Hematopoietic multipotent progenitor cell treated with erythropoietin and hydrocortisone succinate and interleukin-3 and kit ligand, for 4 days (in vitro differentiated cells): ENCODE data around the gene C6orf89.

Source experiments
- DNase-seq: peaks from one replicate; pipeline ENCODE4 v3.0.0-alpha.2; 2015

C6orf89 gene, protein sequence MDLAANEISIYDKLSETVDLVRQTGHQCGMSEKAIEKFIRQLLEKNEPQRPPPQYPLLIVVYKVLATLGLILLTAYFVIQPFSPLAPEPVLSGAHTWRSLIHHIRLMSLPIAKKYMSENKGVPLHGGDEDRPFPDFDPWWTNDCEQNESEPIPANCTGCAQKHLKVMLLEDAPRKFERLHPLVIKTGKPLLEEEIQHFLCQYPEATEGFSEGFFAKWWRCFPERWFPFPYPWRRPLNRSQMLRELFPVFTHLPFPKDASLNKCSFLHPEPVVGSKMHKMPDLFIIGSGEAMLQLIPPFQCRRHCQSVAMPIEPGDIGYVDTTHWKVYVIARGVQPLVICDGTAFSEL

DNA sequence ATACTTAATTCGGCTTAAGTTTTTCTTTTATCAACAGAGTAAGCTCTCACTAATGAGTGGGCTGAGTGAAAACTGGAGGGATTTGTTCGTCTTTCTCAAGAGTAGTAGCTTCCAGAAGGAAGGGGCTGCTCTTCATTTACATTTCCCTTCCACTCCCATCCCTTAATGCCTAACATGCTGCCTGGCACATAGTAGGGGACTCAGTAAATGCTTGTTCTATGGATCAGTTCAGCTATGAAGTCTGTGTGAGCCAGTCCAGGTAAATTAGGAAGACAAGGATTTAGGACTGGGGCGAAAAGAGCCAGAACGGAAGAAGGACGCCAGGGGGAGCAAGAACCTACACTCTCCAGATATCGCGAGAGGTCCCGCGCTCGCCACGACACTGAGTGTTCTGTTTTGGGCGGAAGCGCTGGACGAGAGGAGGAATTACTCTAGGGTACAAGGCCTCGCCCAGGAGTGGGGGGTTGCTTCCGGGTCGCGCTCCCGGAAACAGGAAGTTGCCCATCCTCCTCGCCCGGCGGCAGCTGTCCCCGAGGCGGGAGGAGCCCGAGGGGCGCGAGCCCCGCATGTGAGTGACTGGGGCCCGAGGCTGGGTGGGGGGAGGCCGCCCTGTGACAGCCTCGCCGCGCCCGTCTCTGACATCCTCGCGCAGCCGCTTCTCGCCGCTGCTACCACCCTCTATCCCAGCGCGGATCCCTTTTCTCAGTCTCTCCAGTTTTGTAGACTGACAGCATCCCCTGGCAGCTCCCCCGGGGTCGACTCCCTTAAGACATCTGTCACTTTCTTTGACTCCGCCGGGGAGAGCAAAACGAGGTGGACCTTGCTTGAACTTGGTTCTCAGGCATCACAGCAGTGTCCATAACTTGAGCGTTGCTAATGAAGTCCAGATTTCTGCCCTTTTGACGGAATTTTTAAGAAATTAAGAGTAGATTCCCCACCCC, at the start of gene C6orf89:
TSS of gene C6orf89 (plus strand) at position 492 of the 941 bp plus-strand sequence. CDS start 13,493 bp downstream, outside the sequence.
- peak; percentile 100 for DNase-seq

DNA sequence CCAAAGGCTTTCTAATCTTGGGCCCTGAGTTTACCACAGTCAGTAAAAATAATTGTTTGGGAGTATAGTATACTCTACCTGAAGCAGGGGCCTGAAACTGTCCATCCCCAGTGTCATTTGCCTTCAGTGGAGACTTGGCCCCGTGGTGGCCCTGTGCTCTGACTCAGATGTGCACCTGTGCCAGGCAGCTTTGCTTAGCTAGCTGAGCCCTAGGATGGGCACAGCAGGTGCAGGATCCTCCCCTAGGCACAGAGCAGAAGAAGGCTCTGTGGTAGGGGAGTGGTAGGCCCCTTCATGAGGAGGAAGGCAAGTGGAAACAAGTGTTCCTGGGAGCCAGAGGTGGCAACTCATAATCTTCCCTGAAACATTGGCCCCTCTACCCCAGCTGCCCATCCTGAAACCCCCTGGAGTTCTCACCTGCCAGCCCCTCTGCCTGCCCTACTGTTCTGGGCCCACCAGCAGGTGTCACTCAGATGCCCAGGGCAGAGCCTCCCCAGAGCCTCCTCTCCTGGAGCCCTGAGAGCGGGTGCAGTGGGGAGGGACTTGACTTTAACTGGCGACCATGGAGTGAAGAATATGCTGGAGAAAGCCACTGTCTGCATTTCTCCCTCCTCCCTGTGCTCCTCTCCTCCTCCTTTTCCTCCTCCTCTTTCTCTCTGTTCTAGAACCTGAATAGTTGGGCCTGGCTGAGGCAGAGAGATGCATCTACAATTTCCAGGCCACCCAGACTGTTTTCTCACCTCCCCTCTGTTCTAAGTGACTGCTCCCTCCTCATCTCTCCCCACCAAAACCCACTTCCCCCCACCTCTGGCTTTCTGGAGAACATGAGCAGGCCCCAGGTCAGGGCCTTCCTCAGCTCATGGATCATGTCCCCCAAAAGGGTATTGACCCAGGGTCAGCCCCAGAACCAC, 49.4 kb upstream of the C6orf89 start:
- no peak for DNase-seq

DNA sequence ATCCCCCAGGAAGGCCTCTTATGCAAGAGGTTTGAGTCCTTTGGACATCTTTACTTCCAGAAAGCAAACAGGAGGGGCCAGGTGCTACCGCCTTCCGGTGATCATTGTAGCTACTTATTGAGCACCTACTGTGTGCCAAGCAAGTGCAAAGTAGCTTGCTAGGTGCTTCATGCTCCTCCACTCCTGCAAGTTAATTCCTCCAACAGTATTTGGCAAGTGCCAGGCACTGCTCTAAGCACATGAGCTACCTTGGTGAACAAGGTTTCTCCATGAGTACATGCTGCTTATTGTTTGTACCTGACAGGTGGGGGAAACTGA, 48.8 kb upstream of the C6orf89 start:
- no peak for DNase-seq

DNA sequence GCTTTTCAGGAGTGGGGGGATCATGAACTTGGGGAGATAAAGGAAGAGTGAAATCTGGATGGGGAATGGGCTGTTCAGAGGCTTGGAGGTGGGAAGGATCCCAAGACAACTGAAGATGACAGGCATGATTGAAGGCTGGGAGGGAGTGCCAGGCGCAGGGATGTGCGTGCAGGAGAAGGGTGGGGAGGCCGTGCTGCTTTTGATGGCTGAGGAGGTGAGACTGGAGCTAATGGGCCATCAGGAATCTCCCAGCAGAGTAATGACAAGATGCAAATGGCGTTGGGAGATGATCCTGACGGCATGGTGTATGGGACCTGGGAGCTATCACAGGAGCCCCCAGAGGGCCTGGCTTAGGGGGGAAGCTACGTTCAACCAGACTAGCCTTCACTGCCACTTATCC, 48.1 kb upstream of the C6orf89 start:
- DNase-seq = no peak

DNA sequence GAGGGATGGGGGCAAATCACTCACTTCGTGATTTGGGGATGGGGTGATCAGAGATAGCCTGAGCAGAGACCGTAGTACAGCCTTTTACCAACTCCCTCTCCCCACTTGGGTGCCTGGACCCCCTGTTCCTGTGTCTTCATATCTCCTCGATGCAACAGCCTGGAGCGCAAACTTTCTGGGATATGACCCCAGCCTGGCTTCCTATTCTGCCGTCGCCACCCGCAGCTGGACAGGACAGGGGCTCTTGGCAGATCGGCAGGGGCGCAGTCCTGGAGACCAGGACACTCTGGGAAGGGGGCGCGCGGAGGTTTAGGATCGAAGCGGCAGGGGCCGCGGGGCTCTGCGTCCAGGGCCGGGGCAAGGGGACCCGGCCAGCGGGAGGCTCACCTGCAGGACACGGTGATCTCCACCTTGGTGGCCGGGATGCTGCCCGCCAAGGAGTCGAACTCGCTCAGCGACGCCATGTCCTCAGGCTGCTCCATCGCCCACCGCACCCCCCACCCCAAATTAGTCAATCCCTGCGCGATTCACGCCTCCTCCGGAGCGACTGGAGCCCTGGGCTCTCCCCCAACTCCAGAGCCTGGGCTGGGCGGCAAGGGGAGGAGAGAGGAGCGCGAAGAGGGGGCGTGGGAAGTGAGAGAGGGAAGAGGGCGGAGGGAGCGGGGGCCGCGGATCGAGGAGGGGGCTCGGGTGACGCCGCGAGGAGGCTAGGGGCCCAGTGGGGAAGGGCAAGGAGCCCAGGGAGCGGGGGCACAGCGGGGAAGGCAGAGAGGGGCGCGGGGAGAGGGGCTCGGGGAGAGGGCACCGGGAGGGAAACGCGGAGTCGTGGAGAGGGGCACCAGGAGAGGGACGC, 46.6 kb upstream of the C6orf89 start, which contains the start of gene CPNE5:
TSS of gene CPNE5 (minus strand) at position 549 of the 853 bp plus-strand sequence. CDS start at position 482, 67 bp downstream.
- DNase-seq = no peak

DNA sequence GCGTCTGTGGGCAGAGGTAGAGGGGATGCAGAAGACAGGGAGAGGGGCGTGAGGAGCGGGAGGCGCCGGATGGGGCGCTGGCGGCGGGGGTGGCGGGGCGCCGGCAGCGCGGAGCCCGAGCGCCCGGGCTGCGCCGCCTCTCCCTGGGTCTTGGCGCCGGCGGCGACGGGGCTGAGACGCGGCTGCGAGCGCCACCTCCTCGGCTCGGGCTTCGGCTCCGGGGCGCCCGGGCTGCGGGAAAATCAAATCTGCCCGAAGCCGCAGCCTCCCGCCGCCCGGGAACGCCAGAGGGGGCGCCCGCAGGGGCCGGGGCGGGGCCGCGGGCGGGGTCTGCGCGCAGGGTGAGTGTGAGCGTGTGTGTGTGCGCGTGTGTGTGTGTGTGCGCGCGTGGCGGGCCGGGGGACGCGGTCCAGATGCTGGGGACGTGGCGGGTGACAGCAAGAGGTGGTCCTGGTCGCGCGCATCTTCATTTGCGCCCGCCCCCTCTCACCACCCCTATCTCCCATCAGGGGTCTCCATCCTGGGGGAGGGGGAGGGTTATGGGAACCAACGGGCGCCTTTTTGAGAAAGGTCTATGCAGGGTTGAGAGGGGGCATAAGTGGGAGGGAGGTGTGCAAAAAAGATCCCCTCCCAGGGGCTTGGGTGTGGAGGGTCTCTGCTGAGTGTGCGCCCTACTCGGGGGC, 45.9 kb upstream of the C6orf89 start:
- peak; percentile 53 for DNase-seq

DNA sequence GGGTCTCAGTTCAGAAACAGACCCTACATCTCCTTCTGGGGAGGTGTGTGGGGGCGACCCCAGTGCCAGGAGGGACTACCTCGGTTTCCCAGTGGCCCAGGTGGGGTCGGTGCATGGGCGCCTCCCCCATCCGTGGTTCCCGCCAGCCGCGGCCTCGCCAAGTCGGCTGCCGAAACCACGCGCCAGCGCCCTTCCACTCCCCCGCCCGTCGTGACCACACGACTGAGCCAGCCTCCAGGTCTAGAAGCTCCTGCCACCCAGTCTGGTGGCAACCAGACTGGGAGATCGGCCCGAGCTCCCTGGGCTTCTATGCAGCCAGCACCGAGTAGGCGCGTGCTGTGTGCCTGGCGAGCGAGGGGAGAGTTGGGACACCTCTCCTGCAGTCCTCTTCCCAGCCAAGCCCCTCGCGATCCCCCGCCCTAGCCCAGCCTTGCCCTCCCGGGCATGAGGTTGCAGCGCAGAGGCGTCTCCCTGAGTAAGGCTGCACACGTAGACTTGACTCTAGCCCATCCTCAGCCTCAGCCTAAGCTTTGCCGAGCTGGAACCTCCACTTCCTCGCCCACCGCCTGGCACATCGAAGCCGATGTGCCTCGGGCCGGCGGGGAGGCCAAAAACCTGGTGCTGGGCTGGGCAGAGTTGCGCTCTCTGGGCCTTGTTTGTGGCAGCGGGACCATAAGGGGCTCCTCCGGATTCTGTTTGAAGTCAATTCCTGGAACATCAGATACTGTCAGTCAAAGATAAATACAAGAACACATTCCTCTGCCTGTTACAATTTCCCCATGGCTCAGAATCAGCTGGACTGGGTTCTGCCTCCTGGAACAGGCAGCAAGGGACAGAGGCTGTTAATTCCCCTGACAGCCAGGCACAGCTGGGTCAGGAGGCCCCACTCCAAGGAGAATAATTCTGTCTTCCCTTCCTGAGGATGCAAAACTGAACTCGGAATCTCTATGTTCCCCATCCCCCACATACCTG, 45.0 kb upstream of the C6orf89 start:
- DNase-seq = peak; percentile 60

DNA sequence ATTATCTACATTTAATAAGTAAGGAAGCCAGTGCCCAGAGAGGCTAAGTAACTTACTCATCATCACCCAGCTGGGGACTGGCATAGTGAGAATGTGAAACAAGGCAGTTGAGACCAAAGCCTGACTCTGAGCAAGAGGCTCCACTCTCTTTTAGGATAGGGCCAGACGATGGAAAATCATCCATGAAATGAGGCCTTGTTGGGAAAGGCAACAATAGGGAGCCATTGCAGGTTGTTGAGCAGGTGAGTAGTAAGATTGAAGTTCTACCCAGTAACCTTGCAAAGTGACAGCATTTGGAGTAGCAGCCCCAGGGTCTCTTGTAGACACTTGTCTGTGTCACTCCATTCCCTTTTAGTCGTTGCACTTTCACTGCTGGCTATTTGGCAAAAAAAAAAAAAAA, 44.0 kb upstream of the C6orf89 start:
- DNase-seq = no peak

DNA sequence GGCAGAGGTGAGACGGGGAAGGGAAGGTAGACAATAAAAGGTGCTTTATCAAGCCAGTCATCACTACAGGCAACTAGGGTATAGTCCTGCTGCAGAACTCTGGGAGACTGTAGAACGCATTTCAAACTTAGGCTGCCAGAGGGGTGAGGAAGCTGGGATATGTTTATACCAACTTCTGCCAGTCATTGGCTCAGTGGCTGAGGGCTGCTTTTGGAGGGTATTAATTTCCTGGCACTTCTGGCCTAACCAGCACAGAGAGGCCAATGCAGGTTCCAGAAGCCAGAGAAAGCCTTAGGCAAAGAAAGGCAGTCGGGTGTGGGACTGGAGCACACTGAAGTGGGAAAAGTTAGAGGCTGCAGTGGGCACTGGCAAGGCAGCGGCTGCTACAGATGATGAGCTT, 42.6 kb upstream of the C6orf89 start:
- DNase-seq = no peak

DNA sequence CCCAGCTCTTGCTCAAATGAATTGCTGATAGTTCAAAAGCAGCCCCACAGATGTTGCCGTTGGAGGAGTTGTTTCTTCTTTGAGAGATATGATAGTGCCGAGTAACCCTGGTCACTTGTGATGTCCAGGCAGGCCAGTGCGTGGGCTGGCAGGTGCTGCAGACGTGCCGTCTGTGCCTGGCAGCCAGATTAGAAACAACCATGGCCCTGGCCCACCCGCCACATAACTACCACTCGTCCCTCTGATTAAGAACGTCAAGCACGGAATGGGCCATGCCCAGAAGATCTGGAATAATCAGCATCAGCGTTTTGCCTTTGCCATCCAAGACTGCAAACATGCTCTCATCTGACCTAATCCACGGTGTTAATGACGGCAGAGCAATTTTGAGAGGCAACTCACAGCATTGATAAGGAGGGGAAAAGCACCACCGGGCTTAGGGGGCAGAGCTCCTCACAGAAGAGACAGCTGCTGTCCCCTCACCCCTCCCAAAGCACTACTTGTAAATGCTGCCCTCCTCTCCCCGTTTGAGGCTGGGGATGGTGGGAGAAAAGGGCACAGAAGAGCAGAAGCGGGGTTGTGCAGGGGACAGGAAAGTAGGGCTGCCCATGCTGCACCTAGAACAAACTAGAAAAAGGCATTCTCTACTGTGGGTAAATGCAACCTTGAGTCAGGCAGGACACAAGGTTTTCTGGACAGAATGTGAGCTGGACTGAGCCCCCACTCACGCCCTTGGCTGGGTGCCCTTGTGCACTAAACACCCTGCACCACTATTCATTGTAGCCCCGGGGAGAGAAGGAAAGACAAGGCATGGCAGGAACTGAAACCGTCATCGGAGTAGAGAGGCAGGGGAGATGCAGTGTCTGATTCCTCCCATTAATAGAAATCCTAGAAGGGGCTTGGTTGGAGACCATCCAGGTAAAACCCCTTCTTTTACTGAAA, 41.3 kb upstream of the C6orf89 start:
- DNase-seq = no peak

DNA sequence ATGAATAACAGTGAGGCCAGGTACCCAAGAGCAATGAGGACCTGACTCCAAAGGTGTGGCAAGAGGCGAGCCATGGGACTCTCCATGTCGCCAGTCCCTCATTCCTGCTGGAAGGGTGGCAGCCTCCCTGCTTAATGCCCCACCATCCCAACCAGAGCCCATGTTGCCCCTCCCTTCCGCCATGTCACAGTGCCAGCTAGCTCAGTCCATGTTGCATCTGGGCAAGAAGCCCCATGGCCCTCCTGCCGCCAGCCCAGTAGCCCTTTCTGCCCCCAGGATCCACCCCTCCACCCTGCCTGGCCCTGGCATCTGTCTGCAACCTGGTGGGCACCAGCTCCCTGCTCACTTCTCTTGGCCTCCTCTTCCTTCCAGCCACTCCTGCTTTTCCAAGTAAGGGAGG, 40.5 kb upstream of the C6orf89 start:
- no peak for DNase-seq

DNA sequence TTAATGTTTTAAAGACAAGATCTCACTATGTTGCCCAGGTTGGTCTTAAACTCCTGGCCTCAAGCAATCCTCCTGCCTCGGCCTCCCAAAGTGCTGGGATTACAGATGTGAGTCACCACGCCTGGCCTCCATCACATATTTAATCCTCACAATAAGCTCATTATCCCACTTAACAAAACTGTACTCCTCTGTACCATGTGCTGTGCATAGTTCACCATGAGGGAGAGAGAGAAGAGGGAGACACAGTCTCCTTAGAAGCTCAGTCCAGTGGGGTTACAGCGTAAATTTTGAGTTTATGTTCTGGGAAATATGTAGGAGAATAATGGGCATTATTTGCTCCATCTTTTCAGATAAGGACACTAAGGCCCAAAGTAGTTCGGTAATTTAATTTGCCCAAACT, 38.6 kb upstream of the C6orf89 start:
- no peak for DNase-seq

DNA sequence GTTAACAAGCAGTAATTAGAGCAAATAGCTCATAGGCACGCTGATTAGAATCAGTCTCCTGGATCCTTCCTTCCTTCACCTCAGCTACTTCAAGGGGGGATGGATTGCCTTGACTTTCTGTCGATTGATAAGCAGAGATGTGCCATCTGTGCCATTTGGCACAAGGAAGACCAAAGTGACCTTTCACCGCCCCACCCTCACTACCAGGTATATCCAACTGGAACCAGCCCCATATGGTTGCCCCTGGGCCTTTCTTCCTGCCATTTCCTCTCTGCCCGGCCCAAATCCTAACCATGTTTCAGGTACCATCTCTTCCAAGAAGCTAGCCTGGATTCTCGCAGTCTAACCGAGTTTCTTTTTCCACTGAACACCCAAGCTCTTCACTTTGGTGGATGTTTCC, 37.8 kb upstream of the C6orf89 start:
- DNase-seq = no peak

DNA sequence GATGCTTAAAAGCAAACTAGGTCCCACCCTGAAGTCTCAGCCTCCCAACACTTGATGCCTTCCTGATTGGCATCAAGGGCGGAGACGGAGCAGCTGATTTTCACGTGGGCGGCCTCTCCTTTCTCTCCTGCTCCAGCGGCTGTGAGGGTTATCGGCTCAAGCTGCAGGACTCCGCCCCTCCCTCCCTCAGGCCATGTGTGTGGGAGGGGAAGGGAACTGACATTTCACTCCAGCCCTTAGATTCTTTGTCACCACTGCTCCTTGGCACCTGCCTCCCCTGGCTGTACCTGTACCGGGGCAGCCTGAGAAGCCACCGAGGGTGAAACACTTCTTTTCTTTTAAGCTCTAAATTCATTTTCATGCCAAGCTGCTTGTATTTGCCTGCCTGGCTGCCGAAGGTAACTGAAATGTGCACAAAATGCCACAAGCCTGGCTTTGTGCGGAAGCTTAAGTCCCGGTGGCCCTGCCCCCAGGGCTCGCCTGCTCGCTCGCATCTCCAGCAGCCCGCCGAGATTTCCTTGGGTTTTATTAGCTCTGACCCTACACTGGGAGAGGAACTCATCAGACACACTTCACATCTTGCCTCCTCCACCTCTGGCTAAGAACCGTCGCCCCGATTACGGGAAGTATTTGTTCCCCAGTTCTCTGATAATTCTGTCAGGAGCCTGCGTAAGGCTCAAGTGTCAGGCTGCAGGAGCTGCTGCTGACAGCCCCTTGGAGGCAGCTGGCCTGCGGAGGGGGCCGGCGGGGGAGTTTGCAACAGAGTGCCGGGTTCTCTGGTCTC, 36.9 kb upstream of the C6orf89 start:
- DNase-seq = peak; percentile 91

DNA sequence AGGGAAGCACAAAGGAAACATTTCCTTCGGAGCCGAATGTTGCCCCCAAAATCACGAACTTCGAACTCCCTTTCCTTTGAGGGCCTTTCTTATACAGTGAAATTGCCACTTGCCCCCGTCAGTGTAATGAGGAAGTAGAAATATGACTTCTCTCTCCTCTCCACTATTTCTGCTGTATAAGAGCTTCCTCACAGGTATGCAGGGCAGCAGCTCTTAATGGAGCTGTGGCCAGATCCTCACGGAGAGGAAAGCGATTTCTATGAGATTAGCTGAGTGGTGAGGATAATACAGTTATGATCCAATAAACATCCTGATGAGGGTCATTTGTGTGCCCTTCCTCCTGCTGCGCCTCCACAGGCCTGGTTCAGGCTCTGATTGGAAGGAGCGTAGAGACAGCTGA, 35.7 kb upstream of the C6orf89 start:
- peak; percentile 25 for DNase-seq

DNA sequence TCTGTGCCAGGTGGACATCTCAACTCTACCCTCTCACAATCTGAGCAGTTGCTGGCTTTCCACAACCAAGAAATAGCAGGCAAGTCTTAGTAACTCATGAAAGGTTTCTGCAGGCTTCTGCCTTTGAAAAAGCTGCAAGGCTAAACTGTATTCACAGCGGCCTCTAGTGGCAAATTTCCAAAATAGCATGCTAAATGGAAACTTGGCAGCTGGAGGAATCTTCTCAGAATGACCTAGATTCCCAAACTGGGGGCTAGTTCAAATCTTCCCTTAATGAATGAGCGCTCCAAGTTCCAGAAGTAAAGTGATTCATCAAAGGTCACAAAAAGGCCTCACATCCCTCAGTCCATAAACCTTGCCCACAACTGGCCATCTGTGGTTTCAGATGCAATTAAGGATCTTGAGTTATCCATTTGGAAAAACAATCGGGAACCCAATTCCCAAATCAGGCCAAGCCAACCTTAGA, 34.6 kb upstream of the C6orf89 start:
- DNase-seq = peak; percentile 86

DNA sequence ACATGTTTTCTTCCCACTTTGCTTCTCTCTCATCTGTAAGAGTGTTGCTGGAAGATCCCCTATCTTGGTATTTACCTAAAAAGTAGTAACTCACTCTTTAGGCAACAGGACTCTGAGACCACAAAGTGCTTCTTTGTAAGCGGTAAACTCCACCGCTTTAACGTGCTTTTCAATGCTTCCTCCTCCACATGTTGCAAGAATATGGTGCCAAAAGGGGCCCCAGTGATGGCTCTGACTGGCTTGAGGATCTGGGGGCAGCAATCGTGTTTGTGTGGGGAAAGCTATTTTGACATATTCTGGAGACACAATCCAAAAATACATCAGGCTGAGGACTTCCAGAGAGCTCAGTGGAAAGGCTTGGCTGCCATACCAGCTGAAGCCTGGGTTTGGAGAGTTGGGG, 34.1 kb upstream of the C6orf89 start:
- DNase-seq = peak; percentile 59
